HG02588 (cell line): ENCODE data around the gene ZNF267.
"Not testable (repeated sequence)": the region's sequence is repeated elsewhere in the genome, so short reads cannot be mapped to it uniquely, and the experiment has no call there.

ENCODE experiments used
- ATAC-seq: cut with Tn5 transposase; IDR thresholded peaks from one replicate; pipeline ENCODE4 v1.9.1; 2021; ENCODE audit warnings: mild to moderate bottlenecking, moderate library complexity; ENCODE audit not compliant: unreplicated experiment

Gene ZNF267

DNA sequence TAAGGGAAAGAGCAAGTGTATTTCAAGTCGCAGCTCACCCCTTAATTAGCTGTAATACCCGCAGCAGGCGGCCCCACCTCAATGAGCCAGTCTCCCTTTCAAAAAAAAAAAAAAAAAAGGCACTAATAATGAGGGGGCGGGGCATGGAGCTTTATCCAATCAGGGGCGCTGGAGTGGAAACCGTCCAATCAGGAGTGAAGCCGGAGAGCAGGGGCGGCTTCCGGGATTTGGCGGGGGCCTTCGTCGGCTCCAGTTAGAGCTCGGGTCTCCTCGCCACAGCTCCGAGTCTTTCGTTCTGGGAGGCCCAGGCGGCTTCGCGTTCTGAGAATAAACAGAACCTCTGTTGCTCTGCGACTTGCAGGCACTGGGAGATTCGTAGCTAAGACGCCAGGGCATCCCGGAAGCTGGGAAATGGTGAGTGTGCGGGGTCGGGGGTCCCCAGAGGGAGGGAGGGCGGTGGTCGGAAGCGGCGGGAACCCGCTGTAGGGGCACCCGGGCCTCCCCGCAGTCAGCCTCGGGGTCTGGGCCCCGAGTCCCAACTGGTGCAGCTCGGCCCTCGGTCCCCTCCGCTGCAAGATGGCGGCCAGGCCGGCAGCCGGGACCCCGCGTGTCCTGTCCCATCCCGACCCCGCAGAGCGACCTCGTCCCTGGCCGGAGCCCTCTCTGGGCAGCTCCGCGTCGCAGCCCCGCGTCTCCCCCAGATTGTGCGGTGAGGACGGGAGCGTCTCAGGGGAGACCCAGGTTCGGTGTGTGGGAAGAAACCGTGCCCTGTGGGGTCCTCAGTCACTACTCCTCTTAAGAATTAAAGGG, at the start of gene ZNF267:
ZNF267 (plus strand) TSS at position 252 of the 810 bp plus-strand sequence; CDS start at position 412, 160 bp downstream.
- peak; percentile 48 for ATAC-seq

DNA sequence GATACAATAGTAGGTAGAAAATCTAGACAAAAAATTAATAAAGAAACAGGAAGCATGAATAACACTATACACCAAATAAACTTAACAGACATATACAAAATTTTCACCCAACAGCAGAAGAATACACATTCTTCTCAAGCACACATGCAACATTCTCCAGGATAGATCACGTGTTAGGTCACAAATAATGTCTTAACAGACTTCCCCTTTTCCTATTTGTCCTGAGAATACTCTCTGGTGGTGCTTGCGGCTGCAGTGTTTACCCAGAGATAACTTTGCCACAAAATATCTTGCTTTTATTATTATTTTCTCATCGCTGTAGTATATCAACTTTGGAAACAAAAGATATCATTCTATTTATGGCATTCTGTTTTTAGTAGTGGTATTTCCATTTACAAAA, 40.6 kb upstream of the ZNF267 start:
- ATAC-seq = no peak

DNA sequence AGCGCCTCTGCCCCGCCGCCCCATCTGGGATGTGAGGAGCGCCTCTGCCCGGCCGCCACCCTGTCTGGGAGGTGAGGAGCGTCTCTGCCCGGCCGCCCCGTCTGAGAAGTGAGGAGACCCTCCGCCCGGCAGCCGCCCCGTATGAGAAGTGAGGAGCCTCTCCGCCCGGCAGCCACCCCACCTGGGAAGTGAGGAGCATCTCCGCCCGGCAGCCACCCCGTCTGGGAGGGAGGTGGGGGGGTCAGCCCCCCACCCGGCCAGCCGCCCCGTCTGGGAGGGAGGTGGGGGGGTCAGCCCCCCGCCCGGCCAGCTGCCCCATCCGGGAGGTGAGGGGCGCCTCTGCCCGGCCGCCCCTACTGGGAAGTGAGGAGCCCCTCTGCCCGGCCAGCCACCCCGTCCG, 37.2 kb upstream of the ZNF267 start:
- not testable (repeated sequence) for ATAC-seq

DNA sequence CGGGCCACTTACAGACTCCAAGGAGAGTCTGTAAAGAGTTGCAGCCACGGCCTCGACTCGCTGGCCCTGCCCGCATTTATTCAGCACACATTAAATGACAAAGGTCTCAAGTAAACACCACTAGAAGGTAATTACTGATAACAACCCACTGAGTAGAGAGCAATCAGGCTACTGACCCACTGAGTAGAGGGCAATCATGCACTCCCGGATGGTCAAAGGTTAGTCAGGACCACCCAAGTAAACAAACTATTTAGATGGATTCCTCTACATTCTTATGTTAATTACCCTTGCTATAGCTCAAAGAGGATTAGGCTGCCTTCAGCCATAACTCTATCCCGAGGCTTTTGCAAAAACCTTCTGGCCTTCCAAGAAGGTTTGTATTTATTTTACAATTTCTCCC, 30.7 kb upstream of the ZNF267 start:
- no peak for ATAC-seq

DNA sequence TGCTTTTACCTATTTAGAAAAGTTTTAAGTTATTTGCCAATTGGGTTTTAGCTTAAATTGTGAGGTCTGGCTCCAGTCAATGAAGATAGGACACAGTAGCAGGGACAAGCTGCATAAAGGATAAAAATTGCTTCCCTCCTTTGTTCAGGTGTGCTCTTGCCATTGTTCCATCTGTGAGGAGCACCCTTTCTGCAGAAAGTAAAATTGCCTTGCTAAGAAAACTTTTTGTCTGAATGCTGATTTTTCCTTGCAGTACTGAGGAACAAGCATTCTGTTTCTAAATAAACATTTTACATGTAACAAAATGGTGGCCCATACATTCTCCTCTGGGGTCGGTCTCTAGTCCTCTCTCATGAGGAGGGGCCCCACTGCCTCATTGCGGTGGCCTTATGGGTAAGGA, 25.0 kb upstream of the ZNF267 start:
- ATAC-seq = not testable (repeated sequence)

DNA sequence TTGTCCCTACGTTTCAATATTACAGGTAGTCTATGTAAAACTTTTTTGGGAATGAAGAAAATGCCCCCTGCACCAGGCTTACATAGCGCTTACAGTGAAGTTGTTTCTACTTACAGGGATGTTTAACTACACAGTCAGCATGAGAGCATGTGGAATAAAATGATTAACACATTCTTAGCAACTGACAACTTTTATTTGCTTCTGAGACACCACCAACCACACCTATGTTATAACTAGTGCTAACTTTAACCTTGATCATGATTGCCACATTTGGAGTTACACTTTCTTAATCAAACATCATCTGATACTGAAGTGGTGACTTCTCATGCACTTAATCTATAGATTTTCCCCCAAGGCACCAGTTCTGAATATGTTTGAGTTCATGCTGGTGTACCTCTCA, 20.3 kb upstream of the ZNF267 start:
- ATAC-seq = no peak

DNA sequence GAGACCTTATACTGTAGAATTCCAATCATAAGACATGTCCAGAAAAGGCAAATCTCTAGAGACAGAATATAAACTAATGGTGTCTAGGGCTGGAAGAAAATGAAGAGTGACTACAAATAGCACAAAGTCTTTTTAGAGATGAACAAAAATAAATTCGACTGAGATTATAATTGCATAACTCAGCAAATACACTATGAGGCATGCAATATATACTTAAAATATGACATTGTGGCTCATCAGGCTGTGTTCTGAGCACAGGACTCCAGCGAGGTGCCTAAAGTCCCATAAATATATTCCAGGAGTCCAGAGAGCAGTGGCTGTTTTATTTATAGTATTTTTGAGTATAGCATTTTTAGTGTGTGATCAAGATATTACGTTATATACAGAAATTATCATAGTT, 13.1 kb upstream of the ZNF267 start:
- no peak for ATAC-seq

DNA sequence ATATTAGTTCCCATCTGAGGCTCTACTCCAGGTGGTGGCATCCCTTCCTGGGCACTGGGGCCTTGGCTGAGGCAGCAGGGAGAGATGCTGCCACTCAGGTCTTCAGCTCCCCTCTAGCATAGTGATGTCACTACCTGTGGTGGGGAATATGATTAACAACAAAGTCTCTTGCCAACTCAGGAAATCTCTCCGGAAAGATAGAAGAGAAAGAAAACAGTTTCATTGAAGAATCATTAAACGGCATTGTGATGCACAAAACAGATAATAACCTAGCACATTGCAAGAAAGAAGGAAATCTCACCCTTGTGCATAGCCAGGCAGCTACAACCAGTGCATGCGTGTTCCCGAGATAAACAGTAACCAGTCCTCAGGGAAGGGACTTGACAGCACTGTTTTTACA, 12.2 kb upstream of the ZNF267 start:
- no peak for ATAC-seq

DNA sequence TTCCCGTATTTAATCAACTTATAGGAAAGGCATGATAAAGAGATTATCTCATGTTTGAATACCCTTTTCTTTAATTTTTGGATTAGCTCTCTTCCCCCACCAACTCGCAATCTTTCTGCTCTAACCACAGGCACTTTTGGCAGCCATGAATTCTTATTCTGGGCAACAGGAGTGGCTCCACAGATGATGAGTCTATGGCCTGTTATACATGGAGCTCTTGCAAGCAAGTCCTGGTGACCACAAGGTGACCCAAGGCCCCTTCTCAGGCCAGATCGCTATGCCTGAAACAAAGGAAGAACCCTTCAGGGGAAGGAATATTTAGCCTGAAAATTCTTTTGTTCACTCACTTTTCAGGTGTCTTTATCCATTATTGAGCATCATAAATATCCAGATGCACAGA, 10.8 kb upstream of the ZNF267 start:
- ATAC-seq = no peak

DNA sequence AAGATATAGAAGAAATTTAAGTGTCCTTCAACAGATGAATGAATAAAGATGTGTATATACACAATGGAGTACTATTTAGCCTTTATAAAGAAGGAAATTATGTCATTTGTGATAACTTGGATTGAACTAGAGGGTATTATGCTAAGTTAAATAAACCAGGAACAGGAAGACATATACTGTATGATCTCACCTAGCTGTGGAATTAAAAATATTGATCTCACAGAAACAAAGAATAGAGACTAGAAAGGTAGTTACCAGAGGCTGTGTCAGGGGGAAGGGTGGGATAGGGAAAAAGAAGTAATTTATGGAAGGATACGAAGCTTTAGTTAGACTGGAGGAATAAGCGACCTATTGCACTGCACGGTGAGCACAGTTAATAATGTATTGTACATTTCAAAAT, 5.4 kb upstream of the ZNF267 start:
- ATAC-seq = no peak

DNA sequence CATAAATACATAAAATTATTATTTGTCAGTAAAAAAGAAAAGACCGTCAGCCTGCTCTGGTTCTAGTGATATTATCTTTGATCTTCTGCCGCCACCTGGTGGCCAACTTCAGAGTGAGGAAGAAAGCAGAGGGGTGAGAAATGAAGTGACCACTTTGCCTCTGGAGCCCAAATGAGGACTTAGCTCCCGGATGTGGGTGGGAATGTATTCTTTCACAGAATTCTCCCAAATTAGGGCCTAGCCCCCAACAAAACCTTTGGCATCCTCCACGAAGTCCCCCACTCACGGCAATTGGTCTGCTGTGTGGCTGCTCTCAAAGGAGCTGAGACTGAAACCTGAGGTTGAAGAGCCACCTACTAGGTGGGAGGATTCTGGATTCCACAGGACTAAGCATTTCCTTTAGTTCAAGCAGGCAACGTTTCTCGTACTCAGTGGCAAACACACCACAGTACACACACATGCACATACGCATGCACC, 4.9 kb upstream of the ZNF267 start:
- ATAC-seq = peak; percentile 38

DNA sequence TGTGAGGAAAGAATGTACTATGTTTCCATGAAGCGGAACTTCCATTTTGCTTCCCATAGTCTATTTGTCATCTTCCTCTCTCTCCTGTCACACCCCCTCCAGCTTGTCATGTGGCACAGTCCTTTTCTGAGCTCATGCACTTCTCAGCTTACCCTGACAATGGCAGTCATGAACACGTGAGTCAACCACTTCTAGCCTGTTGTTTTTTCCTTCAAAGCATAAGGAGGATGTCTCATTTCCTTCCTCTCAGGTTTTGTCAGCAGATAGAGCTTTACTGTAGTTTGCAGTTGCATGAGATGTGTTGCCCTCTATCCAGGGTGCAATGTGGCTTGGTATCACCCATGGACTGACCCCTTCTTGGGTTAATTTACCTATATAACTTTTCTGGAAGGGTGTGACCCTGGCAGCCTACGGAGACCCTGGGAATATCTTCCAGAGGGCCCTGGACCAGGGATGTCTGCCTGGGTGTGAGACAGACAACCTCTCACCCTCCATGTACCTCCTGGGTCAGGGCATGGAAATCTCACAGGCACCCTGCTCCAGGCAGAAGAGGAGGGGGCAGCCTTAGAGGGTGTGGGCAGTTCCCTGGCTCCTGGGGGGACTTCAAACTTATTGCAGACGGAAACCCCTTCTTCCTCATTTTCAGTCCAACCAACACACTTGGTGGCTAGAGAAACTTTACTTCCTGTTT, 4.0 kb upstream of the ZNF267 start:
- no peak for ATAC-seq

DNA sequence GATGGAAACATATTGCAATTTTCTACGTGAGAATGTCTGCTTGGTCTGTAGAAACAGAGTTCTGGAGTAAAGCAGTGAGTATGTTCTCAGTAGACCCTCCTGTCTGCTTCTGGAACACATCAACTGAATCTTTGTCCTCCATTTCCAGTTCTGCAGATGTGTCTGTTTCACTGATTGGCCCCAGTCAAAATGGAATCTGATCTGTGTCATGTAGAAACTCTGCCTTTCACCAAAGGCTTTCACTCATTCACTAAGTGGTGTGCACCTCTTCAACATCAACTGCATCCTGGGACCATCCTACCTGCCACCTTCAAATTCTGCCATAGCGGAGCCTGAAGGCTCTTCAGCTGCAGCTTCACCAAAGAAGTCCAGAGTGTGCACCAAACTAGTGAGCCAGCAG, 2.8 kb upstream of the ZNF267 start:
- ATAC-seq = no peak

DNA sequence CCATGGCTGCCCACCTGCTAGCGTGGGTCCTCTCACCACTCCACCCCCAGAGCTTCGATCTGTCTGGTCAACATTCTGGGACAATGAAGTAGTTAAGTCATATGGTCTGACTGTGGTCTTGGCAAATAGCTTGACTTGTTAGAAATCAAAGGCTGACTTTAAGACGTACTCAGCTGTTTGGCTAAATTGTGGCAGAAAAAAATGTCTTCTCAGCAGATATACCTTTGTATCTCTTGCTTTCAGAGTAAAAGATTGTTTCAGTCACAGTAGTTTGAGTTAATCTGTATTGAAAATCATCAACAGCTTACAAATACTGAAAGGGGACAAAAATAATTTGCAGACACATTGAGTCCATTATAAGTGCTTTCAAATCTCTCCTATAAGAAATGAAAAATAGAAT, 2.1 kb upstream of the ZNF267 start:
- no peak for ATAC-seq

DNA sequence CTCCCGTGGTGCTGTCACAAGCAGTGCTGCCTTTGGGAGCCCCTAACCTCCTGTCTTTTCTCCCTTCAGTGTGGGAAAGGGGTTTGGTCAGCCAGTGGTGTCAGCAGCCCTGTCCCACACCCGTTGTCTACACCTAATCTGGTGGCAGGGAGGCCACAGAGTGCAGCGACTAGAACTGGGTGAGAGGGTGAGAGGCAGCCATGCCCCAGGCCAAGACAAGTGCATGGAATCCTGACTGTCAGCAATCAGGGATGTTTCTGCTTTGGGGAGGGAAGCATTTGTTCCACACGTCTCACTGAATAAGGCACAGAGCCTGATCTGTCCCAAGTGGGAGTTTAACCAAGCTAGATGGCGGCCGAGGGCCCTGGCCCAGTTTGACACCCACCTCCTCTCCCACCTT, 1.4 kb upstream of the ZNF267 start:
- ATAC-seq = no peak

DNA sequence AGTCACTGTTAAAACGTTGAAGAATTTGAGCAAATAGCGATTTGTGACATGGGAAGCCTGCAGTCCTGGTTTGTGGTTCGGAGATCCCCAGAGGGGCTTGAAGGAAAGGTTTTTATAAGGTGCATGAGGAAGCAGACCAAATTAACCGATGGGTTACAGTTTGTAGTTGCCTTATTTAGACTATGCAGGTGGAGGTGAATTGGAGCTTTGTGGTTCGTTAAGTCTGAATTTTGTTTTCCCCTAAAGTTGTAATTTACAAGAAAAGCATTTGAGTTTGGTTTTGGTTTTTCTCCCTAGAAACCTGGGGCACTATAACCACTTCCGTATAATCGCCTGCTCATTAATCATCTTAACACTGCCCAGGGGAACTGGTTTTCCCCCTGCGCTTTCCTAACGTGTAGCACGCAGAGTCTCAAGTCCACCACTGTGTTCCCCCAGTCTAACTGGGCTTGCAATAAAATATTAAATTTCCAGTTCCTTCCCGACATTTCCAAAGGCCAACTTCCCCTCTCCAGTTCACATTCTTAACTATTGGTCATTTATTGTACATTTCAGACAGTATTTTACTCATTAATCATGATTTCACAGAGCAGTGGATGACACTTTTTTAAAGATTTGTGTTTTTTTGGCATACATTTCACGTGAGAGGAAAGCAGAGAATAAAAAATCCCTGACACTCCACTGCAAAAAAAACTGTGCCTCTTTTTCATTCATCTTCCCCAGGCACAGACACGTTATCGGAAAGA, 932 bp downstream of the ZNF267 start:
- peak; percentile 37 for ATAC-seq

DNA sequence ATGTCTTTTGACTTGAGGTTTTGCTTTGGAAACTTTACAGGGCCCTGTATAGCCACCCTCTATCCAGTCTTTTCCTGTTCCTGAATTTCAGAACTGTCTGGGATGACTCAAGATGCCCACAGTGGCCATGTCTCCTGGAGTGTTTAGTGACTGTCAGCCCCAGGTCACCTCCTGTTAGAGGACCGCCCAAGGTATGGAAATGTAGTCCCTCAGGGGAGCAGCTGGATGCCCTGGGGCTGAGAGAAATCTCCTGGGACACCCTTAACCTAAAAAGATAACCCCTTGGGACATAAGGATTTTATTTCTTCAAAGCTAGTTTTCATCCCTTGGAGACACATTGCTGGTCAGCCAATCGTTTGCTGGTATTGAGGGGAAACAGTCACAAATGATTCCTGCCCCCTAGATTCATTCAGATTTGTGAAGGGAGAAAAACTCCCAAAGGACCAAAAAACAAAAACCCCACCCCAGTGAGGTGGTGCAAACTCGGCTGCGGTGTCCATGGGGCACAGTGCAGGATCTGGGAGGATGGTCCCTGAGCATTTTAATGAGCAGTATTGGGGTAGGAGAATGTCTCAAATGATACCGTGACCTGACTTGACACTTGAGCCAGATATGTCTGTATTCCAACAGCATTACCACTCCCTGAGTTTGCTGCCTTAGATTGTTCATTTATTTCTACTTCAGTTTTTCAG, 1.7 kb downstream of the ZNF267 start:
- ATAC-seq = no peak

DNA sequence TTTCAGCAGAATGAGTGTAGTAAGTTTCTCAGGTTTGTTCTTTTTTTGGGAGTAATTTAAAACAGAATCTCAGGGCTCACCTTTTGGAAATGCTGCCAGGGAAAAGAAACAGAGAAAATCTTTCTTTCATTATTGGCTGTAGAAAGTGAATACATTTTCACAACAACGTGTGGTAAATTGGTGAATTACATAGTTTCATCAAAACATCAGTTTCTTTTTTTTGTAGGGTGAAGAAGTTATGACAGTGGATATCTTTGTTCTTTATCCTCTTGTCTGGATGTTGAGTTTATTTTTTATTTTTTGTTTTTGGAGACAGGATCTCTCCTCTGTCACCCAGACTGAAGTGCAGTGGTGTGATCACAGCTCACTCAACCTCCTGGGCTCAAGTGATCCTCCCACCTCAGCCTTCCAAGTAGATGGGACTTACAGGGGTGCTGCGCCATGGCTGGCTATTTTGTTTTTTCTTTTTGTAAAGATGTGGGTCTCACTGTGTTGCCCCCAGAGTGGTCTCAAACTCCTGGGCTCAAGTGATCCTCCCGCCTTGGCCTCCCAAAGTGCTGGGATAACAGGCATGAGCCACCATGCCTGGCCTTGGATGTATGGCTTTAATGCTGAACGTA, 2.4 kb downstream of the ZNF267 start:
- no peak for ATAC-seq

DNA sequence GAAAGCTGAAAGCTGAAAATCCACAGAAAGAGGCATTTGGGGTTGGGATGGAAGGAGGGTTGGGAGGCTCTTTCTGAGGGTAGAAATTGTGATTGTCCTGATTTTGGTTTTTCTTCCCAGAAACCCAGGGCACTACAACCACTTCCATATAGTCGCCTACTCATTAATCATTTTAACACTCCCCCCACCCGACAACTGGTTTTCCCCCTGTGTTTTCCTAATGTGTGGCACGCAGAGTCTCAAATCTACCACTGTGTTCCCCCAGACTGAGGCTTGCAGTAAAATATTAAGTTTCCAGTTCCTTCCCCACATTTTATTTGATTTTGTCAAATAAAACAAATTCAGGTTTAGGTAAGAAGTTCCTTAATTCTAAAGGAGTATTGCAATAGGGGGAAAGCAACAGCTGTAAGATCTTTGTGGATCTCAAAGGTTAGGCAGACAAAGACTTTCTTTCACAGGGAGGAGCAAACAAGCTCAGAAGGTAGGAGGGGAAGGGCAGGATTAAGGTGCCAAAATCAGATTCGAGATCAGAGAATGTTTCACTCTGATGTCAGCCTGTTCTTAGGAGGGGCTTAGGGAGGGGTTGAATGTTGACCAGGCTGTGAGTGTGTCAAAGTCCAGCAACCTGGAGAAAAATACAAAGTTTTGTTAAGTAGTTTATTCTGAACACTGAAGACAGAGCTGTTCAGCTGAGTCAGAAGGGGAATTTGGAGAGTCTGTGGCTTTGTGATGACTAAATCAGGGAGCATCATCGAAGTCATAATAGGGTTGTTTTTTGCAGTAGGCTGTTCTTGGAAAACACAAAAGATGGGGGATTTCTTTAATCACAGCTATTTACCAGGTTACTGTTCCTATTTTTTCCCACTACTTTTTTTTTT, 3.6 kb downstream of the ZNF267 start:
- ATAC-seq = peak; percentile 48
